Myocyte (in vitro differentiated cells): ENCODE results near the gene TMBIM4. TPM values are rescaled to one million over a fixed set of nuclear protein-coding genes. Genes with fewer than 3 reads are reported as not detected.

ENCODE experiments used
- DNase-seq: peaks from one replicate; pipeline ENCODE4 v3.0.0-alpha.2; 2012; ENCODE audit warnings: low read depth
- total RNA-seq: library from RNA; depleted of rRNA; stranded (reverse); fragments of >200 nt; gene quantifications from 2 replicates; pipeline ENCODE4 v1.2.3, GENCODE V29; 2014

Gene TMBIM4
- total RNA-seq, 1 donor from 2014 or later, result 115 TPM

DNA sequence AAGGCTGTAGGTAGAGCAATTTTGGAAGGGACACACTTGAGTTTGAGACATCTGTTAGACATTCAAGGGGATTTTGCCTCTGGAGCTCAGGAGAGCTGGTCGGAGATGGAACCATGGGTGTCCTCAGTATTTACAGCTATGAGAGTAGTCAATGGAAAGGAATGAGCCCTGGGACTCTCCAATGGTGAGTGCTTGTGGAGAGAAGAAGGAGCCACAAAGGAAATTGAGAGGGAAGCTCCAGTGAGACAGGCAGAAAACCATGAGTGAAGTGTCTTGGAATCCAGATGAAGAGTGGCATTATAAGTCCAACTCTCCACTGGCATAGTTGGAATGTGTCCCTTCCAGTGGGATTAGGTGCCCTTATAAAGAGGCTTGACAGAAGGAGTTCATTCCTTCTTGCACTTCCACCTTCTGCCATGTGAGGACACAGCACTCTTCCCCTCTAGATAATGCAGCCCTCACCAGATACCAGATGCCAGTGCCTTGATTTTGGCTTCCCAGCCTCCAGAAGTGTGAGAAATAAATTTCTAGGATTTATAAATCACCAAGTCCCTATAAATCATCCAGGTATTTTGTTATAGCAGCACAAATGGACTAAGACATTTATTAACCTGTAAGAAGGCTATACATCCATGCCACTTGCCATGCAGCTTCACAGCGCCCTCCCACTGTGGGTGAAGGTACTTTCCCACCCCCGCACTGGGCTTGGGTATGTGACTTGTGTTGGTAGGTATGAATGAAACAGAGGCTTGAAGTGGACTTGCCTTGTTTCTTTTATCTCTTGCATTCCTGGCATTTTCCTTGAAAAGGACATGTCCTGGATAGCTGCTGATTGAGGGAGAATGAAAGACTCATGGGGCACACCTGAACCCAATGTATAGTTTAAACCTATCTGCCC is 66.5 kb downstream of the TMBIM4 start:
- no peak for DNase-seq

DNA sequence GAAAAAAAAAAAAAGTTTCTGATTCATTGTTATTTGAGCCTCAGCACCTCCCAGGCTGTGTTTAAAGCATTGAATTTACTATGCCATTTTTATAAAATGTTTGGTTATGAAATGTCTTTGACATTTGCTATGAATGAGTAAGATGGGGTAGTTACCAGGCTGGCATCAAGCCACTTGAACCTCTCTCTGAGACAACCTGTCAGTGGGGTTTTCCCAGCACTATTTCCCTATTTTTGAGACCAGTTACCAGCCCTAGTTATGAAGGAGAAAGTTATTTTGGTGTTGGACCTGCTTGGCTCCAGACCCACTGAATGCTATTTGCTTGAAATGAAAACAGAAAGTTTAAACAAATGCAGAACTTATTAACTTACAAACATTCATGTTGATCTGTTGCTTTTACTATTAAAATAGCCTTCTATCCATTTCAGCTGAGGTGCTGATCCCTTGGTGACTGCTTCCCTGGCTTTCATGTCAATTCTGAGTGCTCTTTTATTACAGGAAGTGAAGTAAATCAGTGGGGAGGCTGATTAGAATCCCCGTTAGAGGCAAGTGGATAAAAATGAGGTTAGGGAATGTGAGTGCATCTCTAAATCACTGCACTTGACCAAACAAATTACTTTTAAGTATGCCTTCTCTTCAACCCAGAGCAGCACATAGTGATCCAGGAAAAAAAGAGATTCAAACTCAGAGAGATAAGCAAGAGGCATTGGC is 77.1 kb downstream of the TMBIM4 start:
- peak; percentile 31 for DNase-seq

DNA sequence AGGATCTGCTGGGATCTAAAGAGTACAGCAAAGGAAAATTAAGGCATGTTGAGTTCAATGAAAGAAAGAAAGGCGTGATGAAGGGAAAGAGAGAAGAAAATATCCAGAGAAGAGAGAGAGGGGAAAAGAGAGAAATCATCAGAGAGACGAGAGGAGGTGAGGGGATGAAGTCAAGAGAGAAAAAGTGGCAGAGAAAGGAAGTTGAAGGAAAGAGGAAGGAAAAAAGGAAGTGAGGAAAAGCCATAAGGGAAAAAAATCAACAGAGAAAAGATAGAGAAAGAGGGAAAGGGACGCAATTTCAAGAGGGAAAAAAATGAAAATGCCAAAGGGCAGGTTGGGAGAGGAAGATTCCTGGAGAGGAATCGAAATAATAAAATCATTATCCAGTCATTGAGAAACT is 79.6 kb downstream of the TMBIM4 start:
- DNase-seq, result no peak

- peak; percentile 87 for DNase-seq
Observed at GRCh38 chr12:66087365-66087943, 82.3 kb downstream of the TMBIM4 start.

DNA sequence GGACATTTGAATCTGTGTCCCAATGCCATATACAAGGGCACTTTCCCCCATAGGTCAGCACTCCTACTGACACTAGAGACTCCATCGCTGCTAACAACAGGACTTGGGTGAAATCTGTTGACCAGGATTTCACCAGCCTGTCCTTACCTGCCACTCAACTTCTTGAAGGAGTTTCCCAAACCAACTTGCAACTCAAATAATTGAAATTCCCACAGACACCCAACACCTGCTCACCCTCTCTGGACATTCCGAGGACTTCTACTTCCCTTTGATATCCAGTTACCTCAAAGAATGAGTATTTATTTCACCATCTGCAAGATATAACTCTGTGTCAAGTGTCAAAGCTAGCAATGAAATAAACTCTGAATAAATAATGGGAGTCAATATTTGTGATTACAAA is 83.8 kb downstream of the TMBIM4 start:
- DNase-seq, result no peak

Other genes starting within 250 kb of the TMBIM4 start
- gene LLPH, start 39.2 kb downstream of the TMBIM4 start, total RNA-seq, result 16.2 and 19.0 TPM in 2 replicates
- gene IRAK3, start 19.2 kb upstream of the TMBIM4 start, total RNA-seq, result 0.32 TPM in 1 of 2 replicates, not detected in the other
- gene HELB, start 132.5 kb upstream of the TMBIM4 start, total RNA-seq, result 0.99 and 1.5 TPM in 2 replicates